Measurements from ENCODE around the gene R3HDM2. TPM values are rescaled to one million over a fixed set of nuclear protein-coding genes. Genes with fewer than 3 reads are reported as not detected.

Gene R3HDM2
- total and polyA plus RNA-seq, 2 experiments from 2014 or later, result 13.4 to 28.7 TPM

DNA sequence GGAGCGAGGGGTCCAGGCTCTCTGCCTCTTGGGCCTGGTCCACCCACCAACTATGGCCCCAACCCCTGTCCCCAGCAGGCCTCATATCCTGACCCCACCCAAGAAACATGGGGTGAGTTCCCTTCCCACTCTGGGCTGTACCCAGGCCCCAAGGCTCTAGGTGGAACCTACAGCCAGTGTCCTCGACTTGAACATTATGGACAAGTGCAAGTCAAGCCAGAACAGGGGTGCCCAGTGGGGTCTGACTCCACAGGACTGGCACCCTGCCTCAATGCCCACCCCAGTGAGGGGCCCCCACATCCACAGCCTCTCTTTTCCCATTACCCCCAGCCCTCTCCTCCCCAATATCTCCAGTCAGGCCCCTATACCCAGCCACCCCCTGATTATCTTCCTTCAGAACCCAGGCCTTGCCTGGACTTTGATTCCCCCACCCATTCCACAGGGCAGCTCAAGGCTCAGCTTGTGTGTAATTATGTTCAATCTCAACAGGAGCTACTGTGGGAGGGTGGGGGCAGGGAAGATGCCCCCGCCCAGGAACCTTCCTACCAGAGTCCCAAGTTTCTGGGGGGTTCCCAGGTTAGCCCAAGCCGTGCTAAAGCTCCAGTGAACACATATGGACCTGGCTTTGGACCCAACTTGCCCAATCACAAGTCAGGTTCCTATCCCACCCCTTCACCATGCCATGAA is 40.3 kb upstream of the R3HDM2 start:
- Histone ChIP-seq H3K9me3 (ENCODE audit: low read depth) (no peaks in the 10 kb centered on the region), H3K79me2 (no peaks in the 10 kb centered on the region), H3K4me1 (ENCODE audit: insufficient read depth) (peaks cover 15% of the 10 kb centered on the region), H2AFZ (no peak overlapping the region), H3K4me2 (no peak overlapping the region), H4K20me1 (ENCODE audit: insufficient read depth, poor library complexity, severe bottlenecking) (no peaks in the 10 kb centered on the region), H3K36me3 (replicated peaks; ENCODE audit: insufficient read depth, low read depth) (no peaks in the 10 kb centered on the region), H3K9me2 (replicated peaks; ENCODE audit: insufficient read depth) (no peaks in the 10 kb centered on the region), H3K4me3 (no peak overlapping the region), H3K27me3 (peaks cover 44% of the 10 kb centered on the region), H3K27ac (no peak overlapping the region)
- 91% methylated on average over 3 of the region's 4 CpGs for WGBS (ENCODE audit: low lambda C conversion rate, missing lambda C conversion rate)
- no peak for TF ChIP-seq EZH2 (IDR thresholded peaks at IDR 0.05; ENCODE audit: borderline replicate concordance)
- no peak for DNase-seq (ENCODE audit: low spot score)

GRCh38 chr12:57470286-57470969 is 39.6 kb upstream of the R3HDM2 start:
- peaks cover 8% of the 10 kb centered on the region for H3K4me1 ChIP-seq (ENCODE audit: insufficient read depth)
- H4K20me1 ChIP-seq (ENCODE audit: insufficient read depth, poor library complexity, severe bottlenecking), result no peaks in the 10 kb centered on the region
- H3K9me2 ChIP-seq (replicated peaks; ENCODE audit: insufficient read depth), result no peaks in the 10 kb centered on the region
- WGBS (ENCODE audit: low lambda C conversion rate, missing lambda C conversion rate), result 98% methylated on average over 14 of the region's 14 CpGs
- H3K27me3 ChIP-seq, result peaks cover 37% of the 10 kb centered on the region
- H3K4me2 ChIP-seq, result no peak overlapping the region
- no peak overlapping the region for H2AFZ ChIP-seq
- H3K4me3 ChIP-seq, result no peak overlapping the region
- H3K27ac ChIP-seq, result no peak overlapping the region
- H3K79me2 ChIP-seq, result no peaks in the 10 kb centered on the region
- DNase-seq (ENCODE audit: low spot score), result no peak
- H3K36me3 ChIP-seq (replicated peaks; ENCODE audit: insufficient read depth, low read depth), result no peaks in the 10 kb centered on the region
- TF ChIP-seq EZH2phosphoT487 (IDR thresholded peaks at IDR 0.05; ENCODE audit: low read depth, severe bottlenecking, unreplicated experiment) (no peak), EZH2 (IDR thresholded peaks at IDR 0.05; ENCODE audit: borderline replicate concordance) (no peak), CTCF (IDR thresholded peaks at IDR 0.05; ENCODE audit: poor library complexity) (no peak)
- H3K9me3 ChIP-seq (ENCODE audit: low read depth), result no peaks in the 10 kb centered on the region

GRCh38 chr12:57469296-57470164 is 38.7 kb upstream of the R3HDM2 start:
- DNase-seq (ENCODE audit: low spot score), result no peak
- H3K4me1 ChIP-seq (ENCODE audit: insufficient read depth), result peaks cover 3% of the 10 kb centered on the region
- no peak overlapping the region for H3K27ac ChIP-seq

More at GRCh38 chr12:57469296-57470164, 38.7 kb upstream of the R3HDM2 start:
- 92% methylated on average over 10 of the region's 10 CpGs for WGBS (ENCODE audit: low lambda C conversion rate, missing lambda C conversion rate)
- Histone ChIP-seq H3K4me3 (no peak overlapping the region), H3K4me2 (no peak overlapping the region), H4K20me1 (ENCODE audit: insufficient read depth, poor library complexity, severe bottlenecking) (no peaks in the 10 kb centered on the region), H2AFZ (no peak overlapping the region), H3K9me3 (ENCODE audit: low read depth) (no peaks in the 10 kb centered on the region), H3K9me2 (replicated peaks; ENCODE audit: insufficient read depth) (no peaks in the 10 kb centered on the region), H3K27me3 (peaks cover 28% of the 10 kb centered on the region), H3K36me3 (replicated peaks; ENCODE audit: insufficient read depth, low read depth) (no peaks in the 10 kb centered on the region), H3K79me2 (no peaks in the 10 kb centered on the region)
- TF ChIP-seq EZH2 (IDR thresholded peaks at IDR 0.05; ENCODE audit: borderline replicate concordance) (no peak), EZH2phosphoT487 (IDR thresholded peaks at IDR 0.05; ENCODE audit: low read depth, severe bottlenecking, unreplicated experiment) (no peak), CTCF (IDR thresholded peaks at IDR 0.05; ENCODE audit: poor library complexity) (no peak)
